Natural killer cell (primary cell): ENCODE data around the gene RARB. TPM values are rescaled to one million over a fixed set of nuclear protein-coding genes. Genes with fewer than 3 reads are reported as not detected.

ENCODE experiments used
- ATAC-seq, 3 donors: fragments of 150-1000 bp in 2 of 3; fragments of 200-7000 bp in 1 of 3; cut with Tn5 transposase; 1 replicate in 1 of 3; 2 replicates in 2 of 3; pipeline ENCODE4 v1.10.0; 2021; ENCODE audit warnings: mild to moderate bottlenecking in 2 of 3, moderate library complexity in 2 of 3
- DNase-seq, 2 donors: peaks; one replicate each; pipeline versions ENCODE4 v3.0.0 to v3.0.0-alpha.2; 2013 to 2021; ENCODE audit warnings: mixed read lengths in 1 of 2
- H3K27ac ChIP-seq: one replicate; pipeline ENCODE4 v1.5.1; 2013; ENCODE audit warnings: mild to moderate bottlenecking, low read length
- H3K27me3 ChIP-seq: one replicate; pipeline ENCODE4 v1.6.1; 2013; ENCODE audit warnings: low read length; ENCODE audit not compliant: control insufficient read depth, insufficient read depth
- H3K36me3 ChIP-seq: one replicate; pipeline ENCODE4 v1.6.1; 2013; ENCODE audit warnings: low read length; ENCODE audit not compliant: control insufficient read depth, insufficient read depth
- H3K4me1 ChIP-seq: one replicate; pipeline ENCODE4 v1.6.1; 2013; ENCODE audit warnings: low read length; ENCODE audit not compliant: control insufficient read depth, insufficient read depth
- H3K4me3 ChIP-seq: one replicate; pipeline ENCODE4 v1.5.1; 2013; ENCODE audit warnings: low read length
- H3K9me3 ChIP-seq: one replicate; pipeline ENCODE4 v1.6.1; 2013; ENCODE audit warnings: low read length; ENCODE audit not compliant: control insufficient read depth, insufficient read depth
- H3K27ac Mint-ChIP-seq, 2 donors: one replicate each; pipeline ENCODE4 v1.8.0; 2022; ENCODE audit warnings: mild to moderate bottlenecking in 2 of 2, mixed read lengths in 2 of 2, moderate library complexity in 1 of 2
- H3K27me3 Mint-ChIP-seq, 2 donors: one replicate each; pipeline ENCODE4 v1.8.0; 2022; ENCODE audit warnings: low read depth in 2 of 2, mixed read lengths in 2 of 2
- H3K36me3 Mint-ChIP-seq: one replicate; pipeline ENCODE4 v1.8.0; 2022; ENCODE audit warnings: mixed read lengths
- H3K4me1 Mint-ChIP-seq, 2 donors: one replicate each; pipeline ENCODE4 v1.8.0; 2022; ENCODE audit warnings: mixed read lengths in 2 of 2
- H3K4me3 Mint-ChIP-seq: one replicate; pipeline ENCODE4 v1.8.0; 2022; ENCODE audit warnings: mild to moderate bottlenecking, moderate library complexity, mixed read lengths
- H3K9me3 Mint-ChIP-seq, 2 donors: one replicate each; pipeline ENCODE4 v1.8.0; 2022; ENCODE audit warnings: mixed read lengths in 2 of 2
- WGBS: methylation state at CpG from one replicate; pipeline ENCODE4 v1.1.7; 2013; ENCODE audit warnings: missing lambda C conversion rate; ENCODE audit not compliant: insufficient coverage; 5-methylcytosine and 5-hydroxymethylcytosine counted together
- intact Hi-C: fragments of 100-400 bp; cut with micrococcal nuclease; formaldehyde crosslinking; loops from one replicate; pipeline ENCODE4 v1.14.2; 2022
- total RNA-seq, 4 donors: library from RNA; stranded (reverse); fragments of 120-200 nt in 1 of 4; gene quantifications; one replicate each; pipeline versions ENCODE4 v1.2.3 to v1.2.4, GENCODE V29; 2013 to 2022
- TF ChIP-seq, protein P1 (sequence below): fragments of 200-600 bp; IDR thresholded peaks from one replicate; pipeline ENCODE4 v1.8.0; 2022; ENCODE audit warnings: antibody characterized with exemption

RARB gene
- total RNA-seq, 3 donors from 2014 or later (not counting 1 experiment from before 2014, with no cell fraction given), result not detected

DNA sequence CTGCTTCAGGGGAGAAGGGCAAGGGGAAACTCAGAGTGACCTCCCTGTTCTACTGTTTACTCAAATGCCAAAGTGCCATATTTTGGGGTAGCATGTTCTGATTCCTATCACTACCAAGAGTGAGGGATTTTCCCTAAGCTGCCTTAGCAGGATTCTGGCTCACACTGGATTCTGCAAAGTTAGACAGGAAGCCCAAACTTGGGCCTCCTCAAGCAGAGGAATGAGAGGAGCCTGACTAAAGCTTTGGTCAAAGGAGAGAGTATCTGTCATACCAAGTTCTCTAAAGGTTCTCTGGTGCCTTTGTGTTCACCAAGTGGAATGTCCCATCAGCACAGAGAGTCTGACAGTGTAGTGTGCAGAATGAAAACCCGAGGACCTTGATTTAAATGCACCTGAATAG is 8.8 kb upstream of the RARB start:
- Mint-ChIP-seq H3K27ac (no peak overlapping the region), H3K27me3 (peaks cover 22 to 53% of the 10 kb centered on the region in 2 donors), H3K4me1 (no peaks in the 10 kb centered on the region), H3K36me3 (no peaks in the 10 kb centered on the region), H3K4me3 (no peak overlapping the region), H3K9me3 (no peaks in the 10 kb centered on the region)
- Histone ChIP-seq H3K27ac (no peak overlapping the region), H3K4me3 (no peak overlapping the region), H3K4me1 (no peaks in the 10 kb centered on the region), H3K9me3 (peaks cover 7% of the 10 kb centered on the region), H3K36me3 (no peaks in the 10 kb centered on the region), H3K27me3 (peaks cover 5% of the 10 kb centered on the region)
- 57% methylated on average over 1 of the region's 1 CpG for WGBS
- ATAC-seq (no peak), DNase-seq (no peak)
- TF ChIP-seq, protein P1, sequence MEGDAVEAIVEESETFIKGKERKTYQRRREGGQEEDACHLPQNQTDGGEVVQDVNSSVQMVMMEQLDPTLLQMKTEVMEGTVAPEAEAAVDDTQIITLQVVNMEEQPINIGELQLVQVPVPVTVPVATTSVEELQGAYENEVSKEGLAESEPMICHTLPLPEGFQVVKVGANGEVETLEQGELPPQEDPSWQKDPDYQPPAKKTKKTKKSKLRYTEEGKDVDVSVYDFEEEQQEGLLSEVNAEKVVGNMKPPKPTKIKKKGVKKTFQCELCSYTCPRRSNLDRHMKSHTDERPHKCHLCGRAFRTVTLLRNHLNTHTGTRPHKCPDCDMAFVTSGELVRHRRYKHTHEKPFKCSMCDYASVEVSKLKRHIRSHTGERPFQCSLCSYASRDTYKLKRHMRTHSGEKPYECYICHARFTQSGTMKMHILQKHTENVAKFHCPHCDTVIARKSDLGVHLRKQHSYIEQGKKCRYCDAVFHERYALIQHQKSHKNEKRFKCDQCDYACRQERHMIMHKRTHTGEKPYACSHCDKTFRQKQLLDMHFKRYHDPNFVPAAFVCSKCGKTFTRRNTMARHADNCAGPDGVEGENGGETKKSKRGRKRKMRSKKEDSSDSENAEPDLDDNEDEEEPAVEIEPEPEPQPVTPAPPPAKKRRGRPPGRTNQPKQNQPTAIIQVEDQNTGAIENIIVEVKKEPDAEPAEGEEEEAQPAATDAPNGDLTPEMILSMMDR, result no peak
- intact Hi-C loops, result no loop called here

DNA sequence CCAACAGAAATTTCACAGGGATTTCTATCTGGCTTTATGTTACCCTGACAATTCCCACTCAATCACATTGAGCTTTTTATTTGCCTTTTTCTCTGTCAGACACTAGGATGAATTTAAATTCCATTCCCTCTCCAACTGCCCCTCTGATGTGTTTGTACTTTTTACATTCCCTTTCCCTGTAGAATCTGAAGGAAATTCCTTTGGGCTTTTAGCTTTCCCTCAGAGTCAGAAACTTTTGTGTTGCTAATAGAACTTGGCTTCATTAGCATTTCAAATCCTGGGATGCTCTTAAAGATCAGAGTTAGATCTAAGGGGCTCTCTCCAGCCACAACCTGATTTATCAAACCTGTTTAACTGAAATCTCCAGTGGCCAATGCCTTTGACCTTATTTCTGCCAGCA is 7.9 kb upstream of the RARB start:
- ATAC-seq (no peak), DNase-seq (no peak)
- TF ChIP-seq, protein P1, result no peak
- intact Hi-C loops, result no loop called here
- H3K4me3 ChIP-seq, result no peak overlapping the region
- H3K4me1 ChIP-seq, result no peaks in the 10 kb centered on the region
- H3K36me3 ChIP-seq, result no peaks in the 10 kb centered on the region
- H3K27ac ChIP-seq, result no peak overlapping the region
- Mint-ChIP-seq H3K4me3 (no peak overlapping the region), H3K36me3 (no peaks in the 10 kb centered on the region), H3K27me3 (peaks cover 29 to 59% of the 10 kb centered on the region in 2 donors), H3K4me1 (no peaks in the 10 kb centered on the region), H3K27ac (no peak overlapping the region), H3K9me3 (no peaks in the 10 kb centered on the region)
- peaks cover 7% of the 10 kb centered on the region for H3K9me3 ChIP-seq
- peaks cover 8% of the 10 kb centered on the region for H3K27me3 ChIP-seq

DNA sequence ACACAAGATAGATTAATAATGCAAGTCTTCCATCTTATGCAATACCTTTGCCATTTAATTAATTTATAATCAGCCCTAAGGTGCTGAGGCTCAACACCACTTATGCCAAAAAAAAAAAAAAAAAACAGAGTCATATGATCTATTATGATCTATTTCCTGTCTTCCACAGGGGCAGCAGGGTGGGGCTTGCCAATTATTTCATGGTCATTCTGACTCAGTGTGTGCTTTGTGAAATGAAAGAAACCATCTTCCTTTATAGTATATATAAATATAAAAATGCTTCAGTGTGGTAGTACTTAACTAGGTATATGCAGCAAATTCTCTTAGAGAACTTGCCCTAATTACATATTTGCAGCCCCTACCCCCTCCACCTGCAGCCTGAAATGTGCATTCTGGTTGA is 7.2 kb upstream of the RARB start:
- Mint-ChIP-seq H3K9me3 (no peaks in the 10 kb centered on the region), H3K4me3 (no peak overlapping the region), H3K36me3 (no peaks in the 10 kb centered on the region), H3K4me1 (no peaks in the 10 kb centered on the region), H3K27me3 (peaks cover 36 to 59% of the 10 kb centered on the region in 2 donors), H3K27ac (no peak overlapping the region)
- peaks cover 8% of the 10 kb centered on the region for H3K27me3 ChIP-seq
- no peak overlapping the region for H3K4me3 ChIP-seq
- H3K27ac ChIP-seq, result no peak overlapping the region
- no peaks in the 10 kb centered on the region for H3K4me1 ChIP-seq
- ATAC-seq (peak in 1 of 3 donors; percentile 12), DNase-seq (no peak)
- intact Hi-C loops, result no loop called here
- TF ChIP-seq, protein P1, result no peak
- peaks cover 7% of the 10 kb centered on the region for H3K9me3 ChIP-seq
- H3K36me3 ChIP-seq, result no peaks in the 10 kb centered on the region

DNA sequence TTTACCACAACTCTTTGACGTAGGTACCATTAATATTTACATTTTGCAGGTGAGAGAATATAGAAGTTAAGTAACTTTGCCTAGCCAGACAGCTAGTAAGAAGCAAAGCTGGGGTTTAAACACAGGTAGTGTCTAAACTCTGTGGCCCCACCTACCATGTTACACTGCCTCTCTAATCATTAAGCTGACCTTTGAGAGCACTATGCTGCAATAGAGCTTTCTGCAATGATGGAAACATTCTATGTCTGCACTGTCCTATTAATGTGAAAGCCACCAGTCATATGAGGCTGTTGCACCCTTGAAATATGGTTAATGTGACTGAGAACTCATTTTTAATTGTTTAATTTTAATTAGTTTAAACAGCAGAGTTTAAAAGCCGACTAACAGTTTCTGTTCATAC is 6.3 kb upstream of the RARB start:
- 71% methylated on average over 1 of the region's 2 CpGs for whole genome bisulfite sequencing
- H3K27ac ChIP-seq, result no peak overlapping the region
- no peaks in the 10 kb centered on the region for H3K4me1 Mint-ChIP-seq
- no peaks in the 10 kb centered on the region for H3K36me3 Mint-ChIP-seq
- intact Hi-C loops, result no loop called here
- ATAC-seq (no peak), DNase-seq (no peak)
- peaks cover 14% of the 10 kb centered on the region for H3K27me3 ChIP-seq
- peaks cover 45 to 64% of the 10 kb centered on the region in 2 donors for H3K27me3 Mint-ChIP-seq
- H3K4me3 ChIP-seq, result no peak overlapping the region
- TF ChIP-seq, protein P1, result no peak
- H3K9me3 Mint-ChIP-seq, result no peaks in the 10 kb centered on the region
- H3K4me1 ChIP-seq, result no peaks in the 10 kb centered on the region
- no peaks in the 10 kb centered on the region for H3K36me3 ChIP-seq
- no peak overlapping the region for H3K4me3 Mint-ChIP-seq
- no peak overlapping the region for H3K27ac Mint-ChIP-seq
- peaks cover 7% of the 10 kb centered on the region for H3K9me3 ChIP-seq
